OCI-LY7 (cell line): ENCODE results near the gene KIR3DL2.

Experiments
- EZH2phosphoT487 ChIP-seq: fragments of 200-600 bp; sonication (generic); IDR thresholded peaks from 2 replicates; pipeline ENCODE4 v1.6.1; 2018; ENCODE audit warnings: low read depth, borderline replicate concordance, mild to moderate bottlenecking, mixed run types, antibody characterized with exemption, low read length, moderate library complexity, mixed read lengths
- TF ChIP-seq, protein P1 (sequence below): fragments of 200-600 bp; sonication (generic); conservative IDR thresholded peaks from 2 replicates; pipeline ENCODE4 v1.5.1; 2014; ENCODE audit warnings: mild to moderate bottlenecking, antibody characterized with exemption, low read length, moderate library complexity, mixed read lengths

DNA sequence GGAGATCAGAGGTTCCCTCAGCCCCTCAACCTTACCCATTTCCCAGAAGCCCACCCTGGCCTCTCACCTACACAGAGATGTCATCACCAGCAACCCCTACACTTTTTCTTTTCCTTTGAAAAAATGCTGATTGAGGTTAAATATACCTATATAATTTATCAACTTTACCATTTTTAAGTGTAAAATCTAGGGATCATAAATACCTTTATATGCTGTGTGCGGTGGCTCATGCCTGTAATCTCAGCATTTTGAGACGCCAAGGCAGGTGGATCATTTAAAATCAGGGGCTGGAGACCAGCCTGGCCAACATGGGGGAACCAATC lies 43.8 kb upstream of the KIR3DL2 start:
- TF ChIP-seq, protein P1, sequence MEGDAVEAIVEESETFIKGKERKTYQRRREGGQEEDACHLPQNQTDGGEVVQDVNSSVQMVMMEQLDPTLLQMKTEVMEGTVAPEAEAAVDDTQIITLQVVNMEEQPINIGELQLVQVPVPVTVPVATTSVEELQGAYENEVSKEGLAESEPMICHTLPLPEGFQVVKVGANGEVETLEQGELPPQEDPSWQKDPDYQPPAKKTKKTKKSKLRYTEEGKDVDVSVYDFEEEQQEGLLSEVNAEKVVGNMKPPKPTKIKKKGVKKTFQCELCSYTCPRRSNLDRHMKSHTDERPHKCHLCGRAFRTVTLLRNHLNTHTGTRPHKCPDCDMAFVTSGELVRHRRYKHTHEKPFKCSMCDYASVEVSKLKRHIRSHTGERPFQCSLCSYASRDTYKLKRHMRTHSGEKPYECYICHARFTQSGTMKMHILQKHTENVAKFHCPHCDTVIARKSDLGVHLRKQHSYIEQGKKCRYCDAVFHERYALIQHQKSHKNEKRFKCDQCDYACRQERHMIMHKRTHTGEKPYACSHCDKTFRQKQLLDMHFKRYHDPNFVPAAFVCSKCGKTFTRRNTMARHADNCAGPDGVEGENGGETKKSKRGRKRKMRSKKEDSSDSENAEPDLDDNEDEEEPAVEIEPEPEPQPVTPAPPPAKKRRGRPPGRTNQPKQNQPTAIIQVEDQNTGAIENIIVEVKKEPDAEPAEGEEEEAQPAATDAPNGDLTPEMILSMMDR, result no peak
- no peak for TF ChIP-seq EZH2phosphoT487
